ENCODE data around the gene ADAM19. TPM values are rescaled to one million over a fixed set of nuclear protein-coding genes. Genes with fewer than 3 reads are reported as not detected.

Gene ADAM19
- total RNA-seq, 2 experiments from 2014 or later: 24.2 to 103 TPM

DNA sequence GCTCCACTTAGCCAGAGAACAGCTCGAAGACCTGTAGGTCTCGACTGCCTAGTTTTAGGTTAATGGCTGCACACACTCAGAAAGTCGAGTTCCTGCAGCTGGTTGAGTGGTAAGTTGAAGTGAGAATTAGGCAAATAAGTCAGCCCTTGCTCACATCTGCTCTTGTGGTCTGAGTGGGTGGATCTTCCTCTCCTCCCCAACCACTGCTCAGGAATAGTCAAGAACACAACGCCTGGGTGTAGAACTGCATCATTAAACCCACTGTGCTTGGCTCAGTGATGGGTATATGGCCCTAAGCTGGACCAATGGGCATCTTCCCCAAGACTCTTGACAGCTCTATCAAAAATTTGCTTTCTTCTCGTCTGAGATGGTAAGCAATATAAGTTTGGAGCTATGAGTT is 20.9 kb upstream of the ADAM19 start:
- Histone ChIP-seq H3K4me1 (ENCODE audit: insufficient read depth, low read length, poor library complexity, severe bottlenecking) (peaks cover 96% of the 10 kb centered on the region), H4K20me1 (ENCODE audit: insufficient read depth, low read length) (no peaks in the 10 kb centered on the region), H3K4me2 (ENCODE audit: low read length) (peak overlapping the region; percentile 91), H3K9me2 (ENCODE audit: insufficient read depth, low read length) (no peaks in the 10 kb centered on the region), H3K36me3 (ENCODE audit: insufficient read depth, low read length) (no peaks in the 10 kb centered on the region), H3K4me3 (ENCODE audit: low read depth, low read length, poor library complexity, severe bottlenecking) (peak overlapping the region; percentile 18), H2AFZ (ENCODE audit: low read length) (peak overlapping the region; percentile 38; the same call in 1 of the 2 replicates), H3K9me3 (ENCODE audit: low read length) (no peaks in the 10 kb centered on the region; the same call in 1 of the 2 replicates), H3K27ac (ENCODE audit: low read depth, low read length, poor library complexity, severe bottlenecking) (peak overlapping the region; percentile 83), H3K79me2 (ENCODE audit: insufficient read depth, low read depth, low read length) (no peaks in the 10 kb centered on the region)
- intact Hi-C loops (cut with micrococcal nuclease; ENCODE audit: unreplicated experiment): loop anchor here (1.0 to 10.0 kb wide), 5 partner anchors 25 to 1608 kb away; partner anchors contain the start of genes CYFIP2 and RNF145
- TF ChIP-seq, protein P1, sequence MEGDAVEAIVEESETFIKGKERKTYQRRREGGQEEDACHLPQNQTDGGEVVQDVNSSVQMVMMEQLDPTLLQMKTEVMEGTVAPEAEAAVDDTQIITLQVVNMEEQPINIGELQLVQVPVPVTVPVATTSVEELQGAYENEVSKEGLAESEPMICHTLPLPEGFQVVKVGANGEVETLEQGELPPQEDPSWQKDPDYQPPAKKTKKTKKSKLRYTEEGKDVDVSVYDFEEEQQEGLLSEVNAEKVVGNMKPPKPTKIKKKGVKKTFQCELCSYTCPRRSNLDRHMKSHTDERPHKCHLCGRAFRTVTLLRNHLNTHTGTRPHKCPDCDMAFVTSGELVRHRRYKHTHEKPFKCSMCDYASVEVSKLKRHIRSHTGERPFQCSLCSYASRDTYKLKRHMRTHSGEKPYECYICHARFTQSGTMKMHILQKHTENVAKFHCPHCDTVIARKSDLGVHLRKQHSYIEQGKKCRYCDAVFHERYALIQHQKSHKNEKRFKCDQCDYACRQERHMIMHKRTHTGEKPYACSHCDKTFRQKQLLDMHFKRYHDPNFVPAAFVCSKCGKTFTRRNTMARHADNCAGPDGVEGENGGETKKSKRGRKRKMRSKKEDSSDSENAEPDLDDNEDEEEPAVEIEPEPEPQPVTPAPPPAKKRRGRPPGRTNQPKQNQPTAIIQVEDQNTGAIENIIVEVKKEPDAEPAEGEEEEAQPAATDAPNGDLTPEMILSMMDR (conservative IDR thresholded peaks at IDR 0.05; ENCODE audit: low read length): no peak
- TF ChIP-seq EZH2phosphoT487 (IDR thresholded peaks at IDR 0.05; ENCODE audit: borderline replicate concordance, low read depth, low read length): no peak
- CTCF ChIA-PET (ENCODE audit: unreplicated experiment): interaction anchor here (1.6 to 3.6 kb wide), 2 partner anchors 11 to 110 kb away, joined by 4 to 10 read pairs; no protein-coding TSS in a partner anchor
- peak; percentile 94 for DNase-seq (ENCODE audit: low spot score)
- BruUV-seq (replicated peaks): no TSS peak
- POLR2A ChIA-PET: interaction anchor here (0.6 to 8.5 kb wide), 22 partner anchors 8 to 324 kb away, joined by 3 to 111 read pairs (median 4); partner anchors contain the start of genes ADAM19 and LSM11

DNA sequence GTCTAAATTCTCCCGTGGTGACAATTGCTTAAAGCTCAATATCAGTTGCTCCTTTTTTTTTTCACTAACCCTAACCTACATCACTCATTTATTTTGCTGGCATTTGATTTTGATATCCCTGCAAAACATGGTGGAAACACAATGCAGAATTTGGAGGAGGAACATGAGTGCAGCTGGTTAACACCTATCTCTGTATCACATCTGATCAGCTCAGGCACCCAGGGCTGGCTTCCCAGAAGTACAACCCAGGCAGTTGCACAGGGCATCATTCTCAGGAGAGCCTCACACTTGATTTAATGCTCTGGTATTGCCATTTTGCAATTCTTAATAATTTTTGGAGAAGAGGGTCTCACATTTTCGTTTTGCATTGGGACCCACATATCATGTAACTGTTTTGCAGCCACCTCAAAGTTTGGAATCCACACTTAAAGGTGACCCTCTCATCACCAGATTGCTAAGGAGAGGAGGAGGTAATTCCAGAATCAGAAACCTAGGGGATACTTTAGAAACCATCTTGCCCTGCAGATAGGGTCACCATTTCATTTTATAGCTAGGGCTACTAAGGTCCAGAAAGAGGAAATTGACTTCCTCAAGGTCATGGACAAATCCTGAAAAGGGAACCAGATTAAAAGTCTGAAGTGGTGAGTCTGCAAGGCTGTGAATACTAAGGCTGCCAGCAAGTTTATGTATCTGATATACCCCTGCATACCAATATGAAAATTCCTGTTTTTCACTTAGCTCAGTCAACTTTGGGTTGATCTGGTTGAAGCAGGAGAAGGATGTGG is 19.3 kb upstream of the ADAM19 start:
- Histone ChIP-seq H3K27ac (ENCODE audit: low read depth, low read length, poor library complexity, severe bottlenecking) (peak overlapping the region; percentile 83), H2AFZ (ENCODE audit: low read length) (peak overlapping the region; percentile 58; the same call in 1 of the 2 replicates), H3K4me2 (ENCODE audit: low read length) (peak overlapping the region; percentile 91), H4K20me1 (ENCODE audit: insufficient read depth, low read length) (no peaks in the 10 kb centered on the region), H3K9me2 (ENCODE audit: insufficient read depth, low read length) (no peaks in the 10 kb centered on the region), H3K4me1 (ENCODE audit: insufficient read depth, low read length, poor library complexity, severe bottlenecking) (peaks cover 81% of the 10 kb centered on the region), H3K9me3 (ENCODE audit: low read length) (no peaks in the 10 kb centered on the region; the same call in 1 of the 2 replicates), H3K79me2 (ENCODE audit: insufficient read depth, low read depth, low read length) (no peaks in the 10 kb centered on the region), H3K4me3 (ENCODE audit: low read depth, low read length, poor library complexity, severe bottlenecking) (peak overlapping the region; percentile 11), H3K36me3 (ENCODE audit: insufficient read depth, low read length) (no peaks in the 10 kb centered on the region)
- no peak for DNase-seq (ENCODE audit: low spot score)
- no peak for TF ChIP-seq EZH2phosphoT487 (IDR thresholded peaks at IDR 0.05; ENCODE audit: borderline replicate concordance, low read depth, low read length)
- TF ChIP-seq, protein P1 (conservative IDR thresholded peaks at IDR 0.05; ENCODE audit: low read length): no peak
- no TSS peak for BruUV-seq (replicated peaks)
- intact Hi-C loops (cut with micrococcal nuclease; ENCODE audit: unreplicated experiment): loop anchor here (5.0 to 10.0 kb wide), 2 partner anchors 108 to 1610 kb away; partner anchors contain the start of gene RNF145
- POLR2A ChIA-PET: interaction anchor here (0.6 to 8.5 kb wide), 22 partner anchors 8 to 707 kb away, joined by 3 to 111 read pairs (median 4); partner anchors contain the start of gene ADAM19
- CTCF ChIA-PET (ENCODE audit: unreplicated experiment): interaction anchor here (1.0 to 3.6 kb wide), 5 partner anchors 9 to 109 kb away, joined by 3 to 10 read pairs (median 4); no protein-coding TSS in a partner anchor
